OCI-LY3 (cell line): ENCODE measurements around the gene PRKCD.

Experiments
- H2AFZ ChIP-seq: fragments of 200-600, 300-600 bp; shearing (Covaris generic); 2 replicates; pipeline ENCODE4 v1.6.0; 2014; ENCODE audit warnings: antibody characterized with exemption, low read depth, low read length
- H3K27ac ChIP-seq: fragments of 200-600, 300-600 bp; sonication (generic); 2 replicates; pipeline ENCODE4 v1.5.1; 2014; ENCODE audit warnings: mild to moderate bottlenecking, low read length, moderate library complexity, mixed read lengths
- H3K27me3 ChIP-seq: fragments of 200-600, 300-600 bp; sonication (generic); 2 replicates; pipeline ENCODE4 v1.6.1; 2014; ENCODE audit warnings: low read depth, low read length, mixed read lengths
- H3K36me3 ChIP-seq: fragments of 200-600, 300-600 bp; sonication (generic); replicated peaks from 2 replicates; pipeline ENCODE3; 2014; ENCODE audit warnings: low read depth, low read length, mixed read lengths
- H3K4me1 ChIP-seq: fragments of 300-600, 200-600 bp; sonication (generic); 2 replicates; pipeline ENCODE4 v1.6.1; 2014; ENCODE audit warnings: low read length, mixed read lengths
- H3K4me2 ChIP-seq: fragments of 200-600, 300-600 bp; sonication (generic); 2 replicates; pipeline ENCODE4 v1.6.1; 2014; ENCODE audit warnings: low read length, mixed read lengths
- H3K4me3 ChIP-seq: fragments of 300-600, 200-600 bp; sonication (generic); 2 replicates; pipeline ENCODE4 v1.5.1; 2014; ENCODE audit warnings: antibody characterized with exemption, mild to moderate bottlenecking, low read length, moderate library complexity
- H3K79me2 ChIP-seq: fragments of 300-600, 200-600 bp; shearing (Covaris generic); 2 replicates; pipeline ENCODE4 v1.6.1; 2014; ENCODE audit warnings: mild to moderate bottlenecking, low read length, mixed read lengths
- H3K9ac ChIP-seq: fragments of 300-600, 200-600 bp; shearing (Covaris generic); 2 replicates; pipeline ENCODE4 v1.6.0; 2014; ENCODE audit warnings: mild to moderate bottlenecking, low read length, moderate library complexity
- H3K9me3 ChIP-seq: fragments of 200-600, 300-600 bp; shearing (Covaris generic); 2 replicates; pipeline ENCODE4 v1.6.1; 2014; ENCODE audit warnings: low read length, mixed read lengths; ENCODE audit not compliant: insufficient read depth
- H4K20me1 ChIP-seq: fragments of 200-600, 300-600 bp; sonication (generic); 2 replicates; pipeline ENCODE4 v1.6.1; 2016; ENCODE audit warnings: low read length, mixed read lengths; ENCODE audit not compliant: insufficient read depth
- EZH2phosphoT487 ChIP-seq: fragments of 200-600 bp; shearing (Covaris generic); IDR thresholded peaks from 2 replicates; pipeline ENCODE4 v1.6.1; 2018; ENCODE audit warnings: antibody characterized with exemption, mixed run types, low read depth
- TF ChIP-seq, protein P1 (sequence below): fragments of 200-600, 300-600 bp; sonication (generic); IDR thresholded peaks from 2 replicates; pipeline ENCODE4 v1.5.1; 2014; ENCODE audit warnings: antibody characterized with exemption, low read length, low read depth

Gene PRKCD

DNA sequence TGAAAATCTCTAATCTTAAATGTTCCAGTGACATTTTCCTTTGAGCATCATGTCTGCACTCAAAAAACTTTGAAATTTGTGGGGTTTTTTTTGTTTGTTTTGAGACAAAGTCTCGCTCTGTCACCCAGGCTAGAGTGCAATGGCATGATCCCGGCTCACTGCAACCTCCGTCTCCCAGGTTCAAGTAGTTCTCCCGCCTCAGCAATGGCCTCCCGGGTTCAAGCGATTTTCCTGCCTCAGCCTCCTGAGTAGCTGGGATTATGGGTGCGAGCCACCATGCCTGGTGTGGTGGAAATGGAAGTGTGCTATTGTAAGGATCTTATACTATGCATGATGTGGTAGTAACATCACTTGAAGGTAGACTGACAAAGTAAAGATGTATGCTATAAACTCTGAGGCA is 52.3 kb downstream of the PRKCD start:
- H3K36me3 ChIP-seq: peaks cover 25% of the 10 kb centered on the region
- H3K4me1 ChIP-seq: peaks cover 22% of the 10 kb centered on the region
- H3K79me2 ChIP-seq: peaks cover 11% of the 10 kb centered on the region
- H3K27ac ChIP-seq: no peak overlapping the region
- no peaks in the 10 kb centered on the region for H4K20me1 ChIP-seq
- H2AFZ ChIP-seq: no peak overlapping the region
- H3K9ac ChIP-seq: no peak overlapping the region
- peaks cover 12% of the 10 kb centered on the region; the same call in 1 of the 2 replicates for H3K9me3 ChIP-seq
- H3K4me2 ChIP-seq: no peak overlapping the region
- no peaks in the 10 kb centered on the region for H3K27me3 ChIP-seq
- H3K4me3 ChIP-seq: no peak overlapping the region
- TF ChIP-seq, protein P1, sequence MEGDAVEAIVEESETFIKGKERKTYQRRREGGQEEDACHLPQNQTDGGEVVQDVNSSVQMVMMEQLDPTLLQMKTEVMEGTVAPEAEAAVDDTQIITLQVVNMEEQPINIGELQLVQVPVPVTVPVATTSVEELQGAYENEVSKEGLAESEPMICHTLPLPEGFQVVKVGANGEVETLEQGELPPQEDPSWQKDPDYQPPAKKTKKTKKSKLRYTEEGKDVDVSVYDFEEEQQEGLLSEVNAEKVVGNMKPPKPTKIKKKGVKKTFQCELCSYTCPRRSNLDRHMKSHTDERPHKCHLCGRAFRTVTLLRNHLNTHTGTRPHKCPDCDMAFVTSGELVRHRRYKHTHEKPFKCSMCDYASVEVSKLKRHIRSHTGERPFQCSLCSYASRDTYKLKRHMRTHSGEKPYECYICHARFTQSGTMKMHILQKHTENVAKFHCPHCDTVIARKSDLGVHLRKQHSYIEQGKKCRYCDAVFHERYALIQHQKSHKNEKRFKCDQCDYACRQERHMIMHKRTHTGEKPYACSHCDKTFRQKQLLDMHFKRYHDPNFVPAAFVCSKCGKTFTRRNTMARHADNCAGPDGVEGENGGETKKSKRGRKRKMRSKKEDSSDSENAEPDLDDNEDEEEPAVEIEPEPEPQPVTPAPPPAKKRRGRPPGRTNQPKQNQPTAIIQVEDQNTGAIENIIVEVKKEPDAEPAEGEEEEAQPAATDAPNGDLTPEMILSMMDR: no peak
- no peak for TF ChIP-seq EZH2phosphoT487

DNA sequence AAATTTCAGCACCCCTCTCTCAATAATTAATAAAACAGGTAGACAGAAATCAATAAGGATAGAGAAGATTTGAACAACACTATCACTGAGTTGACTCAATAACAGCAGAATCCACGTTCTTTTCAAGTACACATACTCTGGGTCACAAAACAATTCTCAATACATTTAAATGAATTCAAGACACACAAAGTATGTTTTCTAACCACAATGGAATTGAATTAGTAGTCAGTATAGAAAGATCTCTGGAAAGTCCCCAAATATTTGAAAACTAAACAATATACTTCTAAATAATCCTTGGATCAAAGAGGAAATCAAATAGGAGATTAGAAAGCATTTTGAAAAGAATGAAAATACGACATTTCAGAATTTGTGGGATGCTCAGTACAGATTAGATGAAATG is 54.8 kb downstream of the PRKCD start:
- Histone ChIP-seq H3K9ac (no peak overlapping the region), H3K79me2 (peaks cover 13% of the 10 kb centered on the region), H4K20me1 (peaks cover 3% of the 10 kb centered on the region; the same call in 1 of the 2 replicates), H3K36me3 (peaks cover 14% of the 10 kb centered on the region), H3K9me3 (no peaks in the 10 kb centered on the region), H3K4me3 (no peak overlapping the region), H3K4me1 (peaks cover 24% of the 10 kb centered on the region), H2AFZ (no peak overlapping the region), H3K27ac (no peak overlapping the region), H3K4me2 (no peak overlapping the region), H3K27me3 (no peaks in the 10 kb centered on the region)
- no peak for TF ChIP-seq EZH2phosphoT487
- TF ChIP-seq, protein P1: no peak

DNA sequence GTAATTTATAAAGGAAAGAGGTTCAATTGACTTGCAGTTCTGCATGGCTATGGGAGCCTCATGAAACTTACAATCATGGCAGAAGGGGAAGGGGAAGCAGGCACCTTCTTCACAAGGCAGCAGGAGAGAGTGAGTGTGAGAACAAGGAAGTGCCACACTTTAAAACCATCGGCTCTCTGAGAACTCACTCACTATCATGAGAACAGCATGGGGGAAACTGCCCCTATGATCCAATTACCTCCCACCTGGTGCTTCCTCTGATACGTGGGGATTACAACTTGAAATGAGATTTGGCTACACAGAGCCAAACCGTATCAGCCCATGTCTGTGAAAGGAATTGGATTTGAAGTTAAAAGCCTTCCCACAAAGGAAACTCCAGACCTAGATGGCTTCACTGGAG is 55.7 kb downstream of the PRKCD start:
- TF ChIP-seq, protein P1: no peak
- Histone ChIP-seq H3K36me3 (peaks cover 18% of the 10 kb centered on the region), H3K4me2 (no peak overlapping the region), H3K27me3 (no peaks in the 10 kb centered on the region), H3K4me1 (peaks cover 19% of the 10 kb centered on the region), H2AFZ (no peak overlapping the region), H4K20me1 (peaks cover 3% of the 10 kb centered on the region; the same call in 1 of the 2 replicates), H3K79me2 (peaks cover 11% of the 10 kb centered on the region), H3K9ac (no peak overlapping the region), H3K4me3 (no peak overlapping the region), H3K27ac (no peak overlapping the region), H3K9me3 (no peaks in the 10 kb centered on the region)

DNA sequence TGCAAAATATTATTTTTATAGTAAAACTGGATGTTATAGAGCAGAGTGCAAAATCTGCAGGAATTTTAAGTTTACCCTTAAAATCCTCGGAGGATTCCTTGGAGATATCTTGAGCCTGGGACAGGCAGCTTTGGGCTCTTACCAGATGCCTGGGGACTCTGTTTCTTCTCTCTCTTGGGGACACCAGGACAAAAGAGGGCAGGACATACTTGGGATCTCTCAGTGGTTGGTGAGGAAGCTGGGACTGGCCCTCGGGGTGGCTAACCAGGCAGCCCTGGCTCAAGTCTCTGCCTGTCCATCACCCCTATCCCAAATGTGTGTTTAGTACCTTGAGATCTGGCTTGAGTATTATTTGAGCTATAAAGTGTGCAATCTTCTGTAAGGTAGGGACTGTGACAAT is 56.2 kb downstream of the PRKCD start:
- Histone ChIP-seq H3K9ac (no peak overlapping the region), H3K36me3 (peaks cover 20% of the 10 kb centered on the region), H3K27ac (no peak overlapping the region), H2AFZ (no peak overlapping the region), H4K20me1 (peaks cover 3% of the 10 kb centered on the region; the same call in 1 of the 2 replicates), H3K79me2 (peaks cover 6% of the 10 kb centered on the region), H3K4me3 (no peak overlapping the region), H3K4me1 (peaks cover 14% of the 10 kb centered on the region), H3K27me3 (no peaks in the 10 kb centered on the region), H3K4me2 (no peak overlapping the region), H3K9me3 (no peaks in the 10 kb centered on the region)
- TF ChIP-seq EZH2phosphoT487: no peak
- TF ChIP-seq, protein P1: no peak
